GM19324 (cell line): Measurements from ENCODE around the gene FAM114A1.
"Not testable (repeated sequence)": the region's sequence is repeated elsewhere in the genome, so short reads cannot be mapped to it uniquely, and the experiment has no call there.

Source experiments
- ATAC-seq: cut with Tn5 transposase; IDR thresholded peaks from one replicate; pipeline ENCODE4 v1.9.1; 2021; ENCODE audit warnings: mild to moderate bottlenecking, moderate library complexity; ENCODE audit not compliant: unreplicated experiment, low FRiP score

Gene FAM114A1

GRCh38 chr4:38898245-38898644, 30.6 kb downstream of the FAM114A1 start:
- ATAC-seq: no peak

- ATAC-seq: no peak
These were observed 34.6 kb downstream of the FAM114A1 start for GRCh38 chr4:38902221-38902620.

- ATAC-seq: no peak
These were observed 35.1 kb downstream of the FAM114A1 start for GRCh38 chr4:38902695-38903094.

- no peak for ATAC-seq
These were observed 36.6 kb downstream of the FAM114A1 start for GRCh38 chr4:38904090-38904666.

GRCh38 chr4:38904682-38905081, 37.1 kb downstream of the FAM114A1 start:
- no peak for ATAC-seq

- no peak for ATAC-seq
These were observed 38.2 kb downstream of the FAM114A1 start for GRCh38 chr4:38905652-38906385.

GRCh38 chr4:38907696-38908270, 40.2 kb downstream of the FAM114A1 start:
- ATAC-seq: no peak

GRCh38 chr4:38909015-38909414, 41.4 kb downstream of the FAM114A1 start:
- ATAC-seq: no peak

GRCh38 chr4:38911257-38911656, 43.7 kb downstream of the FAM114A1 start:
- ATAC-seq: no peak

GRCh38 chr4:38914854-38915253, 47.2 kb downstream of the FAM114A1 start:
- ATAC-seq: no peak

- ATAC-seq: not testable (repeated sequence)
These were observed 48.7 kb downstream of the FAM114A1 start for GRCh38 chr4:38916267-38916666.

- ATAC-seq: no peak
These were observed 49.9 kb downstream of the FAM114A1 start for GRCh38 chr4:38917481-38918025.

GRCh38 chr4:38919494-38919893, 51.9 kb downstream of the FAM114A1 start:
- no peak for ATAC-seq

GRCh38 chr4:38920186-38920585, 52.6 kb downstream of the FAM114A1 start:
- no peak for ATAC-seq

- no peak for ATAC-seq
These were observed 53.1 kb downstream of the FAM114A1 start for GRCh38 chr4:38920677-38921076.

GRCh38 chr4:38921151-38921550, 53.5 kb downstream of the FAM114A1 start:
- ATAC-seq: no peak

- no peak for ATAC-seq
These were observed 56.1 kb downstream of the FAM114A1 start for GRCh38 chr4:38923746-38924145.

- ATAC-seq: no peak
These were observed 56.7 kb downstream of the FAM114A1 start for GRCh38 chr4:38924353-38924752.

- ATAC-seq: no peak
These were observed 58.1 kb downstream of the FAM114A1 start for GRCh38 chr4:38925492-38926413.

- ATAC-seq: no peak
These were observed 59.3 kb downstream of the FAM114A1 start for GRCh38 chr4:38926896-38927295.

- ATAC-seq: no peak
These were observed 61.0 kb downstream of the FAM114A1 start for GRCh38 chr4:38928568-38928967.
